ENCODE measurements around the gene RBM20. TPM values are rescaled to one million over a fixed set of nuclear protein-coding genes. Genes with fewer than 3 reads are reported as not detected.
A peak's percentile ranks its signal among the peaks of the same experiment; 100 is the strongest.

Gene RBM20
- total and polyA plus RNA-seq, 10 of the 15 experiments (the other 5 are each of a cell fraction or from before 2014, with no cell fraction given), result 0.04 to 0.26 (median 0.15) TPM

- no peak for TF ChIP-seq CEBPZ (IDR thresholded peaks at IDR 0.05; ENCODE audit: low read depth, low read length)
- TF ChIP-seq SP1 (IDR thresholded peaks at IDR 0.05; ENCODE audit: low read depth, low read length), result peak; percentile 67
- TF ChIP-seq CBX5 (IDR thresholded peaks at IDR 0.05; ENCODE audit: low read depth), result peak; percentile 94
- TF ChIP-seq, protein P1, sequence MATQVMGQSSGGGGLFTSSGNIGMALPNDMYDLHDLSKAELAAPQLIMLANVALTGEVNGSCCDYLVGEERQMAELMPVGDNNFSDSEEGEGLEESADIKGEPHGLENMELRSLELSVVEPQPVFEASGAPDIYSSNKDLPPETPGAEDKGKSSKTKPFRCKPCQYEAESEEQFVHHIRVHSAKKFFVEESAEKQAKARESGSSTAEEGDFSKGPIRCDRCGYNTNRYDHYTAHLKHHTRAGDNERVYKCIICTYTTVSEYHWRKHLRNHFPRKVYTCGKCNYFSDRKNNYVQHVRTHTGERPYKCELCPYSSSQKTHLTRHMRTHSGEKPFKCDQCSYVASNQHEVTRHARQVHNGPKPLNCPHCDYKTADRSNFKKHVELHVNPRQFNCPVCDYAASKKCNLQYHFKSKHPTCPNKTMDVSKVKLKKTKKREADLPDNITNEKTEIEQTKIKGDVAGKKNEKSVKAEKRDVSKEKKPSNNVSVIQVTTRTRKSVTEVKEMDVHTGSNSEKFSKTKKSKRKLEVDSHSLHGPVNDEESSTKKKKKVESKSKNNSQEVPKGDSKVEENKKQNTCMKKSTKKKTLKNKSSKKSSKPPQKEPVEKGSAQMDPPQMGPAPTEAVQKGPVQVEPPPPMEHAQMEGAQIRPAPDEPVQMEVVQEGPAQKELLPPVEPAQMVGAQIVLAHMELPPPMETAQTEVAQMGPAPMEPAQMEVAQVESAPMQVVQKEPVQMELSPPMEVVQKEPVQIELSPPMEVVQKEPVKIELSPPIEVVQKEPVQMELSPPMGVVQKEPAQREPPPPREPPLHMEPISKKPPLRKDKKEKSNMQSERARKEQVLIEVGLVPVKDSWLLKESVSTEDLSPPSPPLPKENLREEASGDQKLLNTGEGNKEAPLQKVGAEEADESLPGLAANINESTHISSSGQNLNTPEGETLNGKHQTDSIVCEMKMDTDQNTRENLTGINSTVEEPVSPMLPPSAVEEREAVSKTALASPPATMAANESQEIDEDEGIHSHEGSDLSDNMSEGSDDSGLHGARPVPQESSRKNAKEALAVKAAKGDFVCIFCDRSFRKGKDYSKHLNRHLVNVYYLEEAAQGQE (IDR thresholded peaks at IDR 0.05; ENCODE audit: low read depth, low read length), result 0 out of 2 replicates have a peak, but pooled peaks have one; percentile 23
- TF ChIP-seq SPI1 (IDR thresholded peaks at IDR 0.05; ENCODE audit: borderline replicate concordance, insufficient read depth, low read depth, low read length), result no peak
- TF ChIP-seq, protein P2, sequence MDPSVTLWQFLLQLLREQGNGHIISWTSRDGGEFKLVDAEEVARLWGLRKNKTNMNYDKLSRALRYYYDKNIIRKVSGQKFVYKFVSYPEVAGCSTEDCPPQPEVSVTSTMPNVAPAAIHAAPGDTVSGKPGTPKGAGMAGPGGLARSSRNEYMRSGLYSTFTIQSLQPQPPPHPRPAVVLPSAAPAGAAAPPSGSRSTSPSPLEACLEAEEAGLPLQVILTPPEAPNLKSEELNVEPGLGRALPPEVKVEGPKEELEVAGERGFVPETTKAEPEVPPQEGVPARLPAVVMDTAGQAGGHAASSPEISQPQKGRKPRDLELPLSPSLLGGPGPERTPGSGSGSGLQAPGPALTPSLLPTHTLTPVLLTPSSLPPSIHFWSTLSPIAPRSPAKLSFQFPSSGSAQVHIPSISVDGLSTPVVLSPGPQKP (IDR thresholded peaks at IDR 0.05; ENCODE audit: low read depth, low read length), result no peak
- no peak for TF ChIP-seq NFYA (IDR thresholded peaks at IDR 0.05; ENCODE audit: borderline replicate concordance, low read depth, low read length)
- TF ChIP-seq KDM1A (IDR thresholded peaks at IDR 0.05; ENCODE audit: borderline replicate concordance), result no peak
- peak; percentile 93 for TF ChIP-seq SMAD1 (IDR thresholded peaks at IDR 0.05; ENCODE audit: low read depth, partially characterized antibody)
- peak; percentile 70 for TF ChIP-seq E2F8 (IDR thresholded peaks at IDR 0.05; ENCODE audit: low read depth, partially characterized antibody)
- peak; percentile 82; the same call in 1 of the 2 replicates for TF ChIP-seq TARDBP (IDR thresholded peaks at IDR 0.05; ENCODE audit: borderline replicate concordance)
- peak; percentile 93 for TF ChIP-seq MEF2A (IDR thresholded peaks at IDR 0.05; ENCODE audit: insufficient read depth, low read depth, low read length)
- no peak for TF ChIP-seq CTCF (IDR thresholded peaks at IDR 0.05 in 2 of 3, conservative IDR thresholded peaks at IDR 0.05 in 1 of 3; ENCODE audit: control insufficient read depth in 2 of 3, extremely low read depth in 1 of 3, insufficient read depth in 1 of 3, low read depth in 3 of 3, low read length in 3 of 3)
Observed at GRCh38 chr10:110774069-110775019, 130.2 kb downstream of the RBM20 start (continued).

Data from GM12878 (cell line).